WTC11 (cell line): ENCODE data around the gene STK38L. TPM values are rescaled to one million over a fixed set of nuclear protein-coding genes. Genes with fewer than 3 reads are reported as not detected.

Experiments used
- ATAC-seq: fragments of 200-7000 bp; cut with Tn5 transposase; 2 replicates; pipeline ENCODE4 v1.10.0; 2021; ENCODE audit warnings: mild to moderate bottlenecking, moderate library complexity
- CTCF ChIA-PET: fragments of 300-600 bp; sonication (Branson Sonifier 250); formaldehyde crosslinking; loops from one replicate; lab custom pipeline; 2021; ENCODE audit warnings: antibody characterized with exemption; lab: Charles Lee
- POLR2A ChIA-PET: fragments of 350-600 bp; sonication (Branson Sonifier 250); formaldehyde crosslinking; loops from one replicate; lab custom pipeline; 2021; ENCODE audit warnings: antibody characterized with exemption; lab: Charles Lee
- DNase-seq: peaks from one replicate; pipeline ENCODE4 v3.0.0; 2021; ENCODE audit warnings: low spot score
- H3K27ac Mint-ChIP-seq: 2 replicates; pipeline ENCODE4 v1.8.0; 2021; ENCODE audit warnings: mixed read lengths
- H3K27me3 Mint-ChIP-seq: 2 replicates; pipeline ENCODE4 v1.8.0; 2021; ENCODE audit warnings: low read depth, mild to moderate bottlenecking, moderate library complexity, mixed read lengths
- H3K36me3 Mint-ChIP-seq: 2 replicates; pipeline ENCODE4 v1.8.0; 2021; ENCODE audit warnings: mixed read lengths
- H3K4me1 Mint-ChIP-seq: 2 replicates; pipeline ENCODE4 v1.8.0; 2022; ENCODE audit warnings: mixed read lengths
- H3K4me3 Mint-ChIP-seq: 2 replicates; pipeline ENCODE4 v1.8.0; 2021; ENCODE audit warnings: mild to moderate bottlenecking, moderate library complexity, mixed read lengths
- H3K9me3 Mint-ChIP-seq: 2 replicates; pipeline ENCODE4 v1.8.0; 2021; ENCODE audit warnings: mixed read lengths
- ARID4B ChIP-seq: sonication (generic); formaldehyde crosslinking; IDR thresholded peaks from 2 replicates; pipeline ENCODE4 v1.8.0; 2023; ENCODE audit warnings: missing genetic modification reagents, mild to moderate bottlenecking, borderline replicate concordance
- ATF6 ChIP-seq: sonication (generic); formaldehyde crosslinking; IDR thresholded peaks from 2 replicates; pipeline ENCODE4 v1.8.1; 2023; ENCODE audit warnings: mild to moderate bottlenecking, missing genetic modification reagents
- CREM ChIP-seq: sonication (generic); formaldehyde crosslinking; IDR thresholded peaks from 2 replicates; pipeline ENCODE4 v1.8.1; 2022; ENCODE audit warnings: mild to moderate bottlenecking, missing genetic modification reagents, moderate library complexity
- EMX1 ChIP-seq: fragments of 250-450 bp; sonication (Bioruptor Pico); IDR thresholded peaks from 2 replicates; pipeline ENCODE4 v1.8.0; 2021; ENCODE audit warnings: mild to moderate bottlenecking
- ESRRA ChIP-seq: sonication (generic); formaldehyde crosslinking; IDR thresholded peaks from 2 replicates; pipeline ENCODE4 v1.8.1; 2022; ENCODE audit warnings: mild to moderate bottlenecking, missing genetic modification reagents, borderline replicate concordance
- FOXJ3 ChIP-seq: sonication (generic); formaldehyde crosslinking; IDR thresholded peaks from 2 replicates; pipeline ENCODE4 v1.9.0; 2021; ENCODE audit warnings: missing genetic modification reagents, mild to moderate bottlenecking, borderline replicate concordance
- FOXP1 ChIP-seq: sonication (generic); formaldehyde crosslinking; IDR thresholded peaks from 2 replicates; pipeline ENCODE4 v1.8.0; 2022; ENCODE audit warnings: missing genetic modification reagents, mild to moderate bottlenecking, moderate library complexity, borderline replicate concordance
- FOXP4 ChIP-seq: sonication (generic); formaldehyde crosslinking; IDR thresholded peaks from 2 replicates; pipeline ENCODE4 v1.8.0; 2022; ENCODE audit warnings: mild to moderate bottlenecking, missing genetic modification reagents
- MXD4 ChIP-seq: fragments of 250-450 bp; sonication (Bioruptor Pico); IDR thresholded peaks from 2 replicates; pipeline ENCODE4 v1.8.0; 2021; ENCODE audit warnings: mild to moderate bottlenecking, moderate library complexity, borderline replicate concordance
- NFE2L1 ChIP-seq: sonication (generic); formaldehyde crosslinking; IDR thresholded peaks from 2 replicates; pipeline ENCODE4 v1.8.1; 2023; ENCODE audit warnings: missing genetic modification reagents
- NR2C2 ChIP-seq: sonication (generic); formaldehyde crosslinking; IDR thresholded peaks from 2 replicates; pipeline ENCODE4 v1.8.0; 2022; ENCODE audit warnings: mild to moderate bottlenecking, missing genetic modification reagents
- PRRX2 ChIP-seq: fragments of 250-450 bp; sonication (Bioruptor Pico); IDR thresholded peaks from 2 replicates; pipeline ENCODE4 v1.8.0; 2021; ENCODE audit warnings: mild to moderate bottlenecking
- SOX15 ChIP-seq: fragments of 250-450 bp; sonication (Bioruptor Pico); IDR thresholded peaks from 2 replicates; pipeline ENCODE4 v1.9.0; 2021; ENCODE audit warnings: mild to moderate bottlenecking
- STAT6 ChIP-seq: sonication (generic); formaldehyde crosslinking; conservative IDR thresholded peaks from 2 replicates; pipeline ENCODE4 v1.8.1; 2023; ENCODE audit warnings: mild to moderate bottlenecking, low read depth, missing genetic modification reagents, moderate library complexity
- TCF7 ChIP-seq: sonication (generic); formaldehyde crosslinking; IDR thresholded peaks from 2 replicates; pipeline ENCODE4 v1.8.0; 2022; ENCODE audit warnings: mild to moderate bottlenecking, low read depth, missing genetic modification reagents, moderate library complexity
- USF2 ChIP-seq: sonication (generic); formaldehyde crosslinking; IDR thresholded peaks from 2 replicates; pipeline ENCODE4 v1.8.1; 2023; ENCODE audit warnings: mild to moderate bottlenecking, missing genetic modification reagents, moderate library complexity
- ZNF121 ChIP-seq: sonication (generic); formaldehyde crosslinking; IDR thresholded peaks from 2 replicates; pipeline ENCODE4 v1.8.0; 2023; ENCODE audit warnings: missing genetic modification reagents
- ZNF396 ChIP-seq: fragments of 250-450 bp; sonication (Bioruptor Pico); IDR thresholded peaks from 2 replicates; pipeline ENCODE4 v1.8.0; 2021; ENCODE audit warnings: mild to moderate bottlenecking, moderate library complexity, borderline replicate concordance
- ZNF532 ChIP-seq: fragments of 250-450 bp; sonication (Bioruptor Pico); IDR thresholded peaks from 2 replicates; pipeline ENCODE4 v1.9.0; 2021; ENCODE audit warnings: mild to moderate bottlenecking, borderline replicate concordance
- total RNA-seq: library from RNA; stranded (reverse); gene quantifications from 3 replicates; pipeline ENCODE4 v1.2.3, GENCODE V29; 2021

Gene STK38L
- total RNA-seq, 1 experiment from 2014 or later: 47.2 TPM

GRCh38 chr12:27261866-27262265 lies 17.8 kb downstream of the STK38L start (continued):
- TF ChIP-seq FOXP4 (CRISPR knock-in tag): no peak

GRCh38 chr12:27270148-27270547 lies 26.1 kb downstream of the STK38L start:
- no peaks in the 10 kb centered on the region for H3K27me3 Mint-ChIP-seq
- no peak overlapping the region for H3K4me3 Mint-ChIP-seq
- ChIA-PET POLR2A (no interaction called here), CTCF (no interaction called here)
- peaks cover 28% of the 10 kb centered on the region for H3K36me3 Mint-ChIP-seq
- H3K4me1 Mint-ChIP-seq: peaks cover 37% of the 10 kb centered on the region
- no peak overlapping the region for H3K27ac Mint-ChIP-seq
- ATAC-seq (no peak), DNase-seq (no peak)
- peaks cover 11% of the 10 kb centered on the region for H3K9me3 Mint-ChIP-seq
- no peak for TF ChIP-seq CREM (CRISPR knock-in tag)
- no peak for TF ChIP-seq ARID4B
- no peak for TF ChIP-seq FOXJ3 (CRISPR knock-in tag)
- no peak for TF ChIP-seq USF2 (CRISPR knock-in tag)
- TF ChIP-seq EMX1 (CRISPR knock-in tag): no peak
- no peak for TF ChIP-seq ZNF396 (CRISPR knock-in tag)
- no peak for TF ChIP-seq MXD4 (CRISPR knock-in tag)
- no peak for TF ChIP-seq NR2C2 (CRISPR knock-in tag)
- no peak for TF ChIP-seq ATF6 (CRISPR knock-in tag)
- no peak for TF ChIP-seq NFE2L1
- TF ChIP-seq ZNF532 (CRISPR knock-in tag): no peak
- TF ChIP-seq SOX15: no peak
- TF ChIP-seq TCF7 (CRISPR knock-in tag): no peak
- no peak for TF ChIP-seq ZNF121 (CRISPR knock-in tag)
- no peak for TF ChIP-seq FOXP1 (CRISPR knock-in tag)
- no peak for TF ChIP-seq PRRX2 (CRISPR knock-in tag)
- TF ChIP-seq STAT6 (CRISPR knock-in tag): no peak
- no peak for TF ChIP-seq ESRRA (CRISPR knock-in tag)
